IMR-90 (cell line): Measurements from ENCODE around the gene CAND2. TPM values are rescaled to one million over a fixed set of nuclear protein-coding genes. Genes with fewer than 3 reads are reported as not detected.

Experiments used
- ATAC-seq: fragments of 200-7000 bp; cut with Tn5 transposase; 2 replicates; pipeline ENCODE4 v1.9.1; 2020; ENCODE audit warnings: low read depth, mild to moderate bottlenecking, moderate library complexity
- BruUV-seq: library from RNA; stranded (reverse); fragments of 400-500 nt; replicated peaks from 2 replicates; lab custom pipeline; 2021; lab: Mats Ljungman, UMichigan
- CTCF ChIA-PET: fragments of 300-600 bp; formaldehyde crosslinking; extraction: SDS; loops from one replicate; lab custom pipeline; 2021; ENCODE audit warnings: antibody characterized with exemption; lab: Yijun Ruan, JAX
- POLR2A ChIA-PET: fragments of 300-600 bp; sonication (Branson Sonifier 250); formaldehyde crosslinking; loops from one replicate; lab custom pipeline; 2022; ENCODE audit warnings: antibody characterized with exemption; ENCODE audit not compliant: unreplicated experiment; lab: Charles Lee
- DNase-seq: peaks from one replicate; pipeline ENCODE4 v3.0.0; 2013
- H2AFZ ChIP-seq: replicated peaks from 2 replicates; pipeline ENCODE3; 2013; ENCODE audit warnings: low read length, mild to moderate bottlenecking; ENCODE audit not compliant: poor library complexity
- H2AK5ac ChIP-seq: 2 replicates; pipeline ENCODE4 v1.6.1; 2013; ENCODE audit warnings: low read depth, low read length, inconsistent platforms
- H2AK9ac ChIP-seq: replicated peaks from 2 replicates; pipeline ENCODE3; 2013; ENCODE audit warnings: mild to moderate bottlenecking, low read depth, low read length, moderate library complexity; ENCODE audit not compliant: poor library complexity
- H2BK120ac ChIP-seq: 2 replicates; pipeline ENCODE4 v1.6.1; 2013; ENCODE audit warnings: low read depth, low read length, inconsistent platforms
- H2BK15ac ChIP-seq: 3 replicates; pipeline ENCODE4 v1.6.1; 2013; ENCODE audit warnings: low read depth, low read length, inconsistent platforms
- H2BK20ac ChIP-seq: 2 replicates; pipeline ENCODE4 v1.6.1; 2013; ENCODE audit warnings: low read depth, mild to moderate bottlenecking, inconsistent platforms, low read length, moderate library complexity
- H2BK5ac ChIP-seq: 2 replicates; pipeline ENCODE4 v1.6.1; 2013; ENCODE audit warnings: mild to moderate bottlenecking, low read depth, low read length, inconsistent platforms; ENCODE audit not compliant: poor library complexity, severe bottlenecking
- H3K14ac ChIP-seq: replicated peaks from 2 replicates; pipeline ENCODE4 v1.6.1; 2013; ENCODE audit warnings: low read depth, low read length, inconsistent platforms
- H3K18ac ChIP-seq: 2 replicates; pipeline ENCODE4 v1.6.1; 2013; ENCODE audit warnings: low read depth, low read length, control low read depth
- H3K23ac ChIP-seq: 2 replicates; pipeline ENCODE4 v1.6.1; 2013; ENCODE audit warnings: low read depth, low read length, inconsistent platforms
- H3K27ac ChIP-seq: 2 replicates; pipeline ENCODE4 v1.5.1; 2013; ENCODE audit warnings: mild to moderate bottlenecking, control low read depth, low read length; ENCODE audit not compliant: insufficient read depth
- H3K27me3 ChIP-seq: 2 replicates; pipeline ENCODE4 v1.6.1; 2013; ENCODE audit warnings: low read length; ENCODE audit not compliant: control insufficient read depth, insufficient read depth
- H3K36me3 ChIP-seq: 2 replicates; pipeline ENCODE4 v1.6.1; 2013; ENCODE audit warnings: low read length, mixed read lengths; ENCODE audit not compliant: control insufficient read depth, insufficient read depth
- H3K4ac ChIP-seq: 2 replicates; pipeline ENCODE4 v1.6.1; 2013; ENCODE audit warnings: low read depth, low read length, inconsistent platforms
- H3K4me1 ChIP-seq: 2 replicates; pipeline ENCODE4 v1.6.1; 2013; ENCODE audit warnings: low read length, mixed read lengths; ENCODE audit not compliant: control insufficient read depth, insufficient read depth
- H3K4me2 ChIP-seq: 2 replicates; pipeline ENCODE4 v1.6.1; 2013; ENCODE audit warnings: low read depth, mild to moderate bottlenecking, control low read depth, low read length, moderate library complexity
- H3K4me3 ChIP-seq: 2 replicates; pipeline ENCODE4 v1.5.1; 2013; ENCODE audit warnings: low read depth, mild to moderate bottlenecking, control low read depth, low read length, moderate library complexity; ENCODE audit not compliant: insufficient read depth
- H3K56ac ChIP-seq: 2 replicates; pipeline ENCODE4 v1.6.1; 2013; ENCODE audit warnings: low read length, inconsistent platforms; ENCODE audit not compliant: insufficient read depth; ENCODE audit errors: extremely low read depth
- H3K79me1 ChIP-seq, 2 experiments: 2 replicates each; pipeline ENCODE4 v1.6.1; 2013; ENCODE audit warnings: low read length in 2 of 2, inconsistent platforms in 1 of 2, low read depth in 1 of 2
- H3K9ac ChIP-seq: 2 replicates; pipeline ENCODE4 v1.6.1; 2013; ENCODE audit warnings: low read depth, low read length, control low read depth
- H3K9me1 ChIP-seq: 2 replicates; pipeline ENCODE4 v1.6.1; 2013; ENCODE audit warnings: low read length, inconsistent platforms; ENCODE audit not compliant: insufficient read depth
- H3K9me3 ChIP-seq: 2 replicates; pipeline ENCODE4 v1.6.1; 2013; ENCODE audit warnings: low read length; ENCODE audit not compliant: control insufficient read depth, insufficient read depth
- H4K20me1 ChIP-seq: 2 replicates; pipeline ENCODE4 v1.6.1; 2013; ENCODE audit warnings: low read length, inconsistent platforms; ENCODE audit not compliant: insufficient read depth
- H4K5ac ChIP-seq: 2 replicates; pipeline ENCODE4 v1.6.1; 2013; ENCODE audit warnings: mild to moderate bottlenecking, low read depth, low read length, control low read depth
- H4K8ac ChIP-seq, 2 experiments: 2 replicates each; pipeline ENCODE4 v1.6.1; 2013; ENCODE audit warnings: low read depth in 2 of 2, low read length in 2 of 2, control low read depth in 1 of 2, inconsistent platforms in 1 of 2
- H4K91ac ChIP-seq: 2 replicates; pipeline ENCODE4 v1.6.1; 2013; ENCODE audit warnings: low read depth, low read length, inconsistent platforms; ENCODE audit not compliant: insufficient read depth
- BHLHE40 ChIP-seq: fragments of 150-350 bp; IDR thresholded peaks from 2 replicates; pipeline ENCODE4 v1.6.1; 2016; ENCODE audit warnings: mild to moderate bottlenecking, low read depth, low read length
- CEBPB ChIP-seq: IDR thresholded peaks from 2 replicates; pipeline ENCODE4 v1.6.1; 2012; ENCODE audit warnings: low read depth, low read length, improper control_type of control experiment
- CHD1 ChIP-seq: IDR thresholded peaks from 2 replicates; pipeline ENCODE4 v1.6.1; 2012; ENCODE audit warnings: low read depth, low read length, improper control_type of control experiment
- MAFK ChIP-seq: IDR thresholded peaks from 2 replicates; pipeline ENCODE4 v1.6.1; 2012; ENCODE audit warnings: low read depth, low read length, improper control_type of control experiment
- MAZ ChIP-seq: IDR thresholded peaks from 2 replicates; pipeline ENCODE4 v1.6.1; 2012; ENCODE audit warnings: low read depth, mild to moderate bottlenecking, low read length, improper control_type of control experiment, moderate library complexity, borderline replicate concordance
- MXI1 ChIP-seq: IDR thresholded peaks from 2 replicates; pipeline ENCODE4 v1.6.1; 2012; ENCODE audit warnings: low read depth, mild to moderate bottlenecking, low read length, moderate library complexity, borderline replicate concordance
- NFE2L2 ChIP-seq: fragments of 150-350 bp; IDR thresholded peaks from 2 replicates; pipeline ENCODE4 v1.6.1; 2016; ENCODE audit warnings: low read depth, mild to moderate bottlenecking, low read length
- POLR2A ChIP-seq: IDR thresholded peaks from 2 replicates; pipeline ENCODE4 v1.6.1; 2012; ENCODE audit warnings: mild to moderate bottlenecking, low read depth, low read length
- RAD21 ChIP-seq: IDR thresholded peaks from 2 replicates; pipeline ENCODE4 v1.6.1; 2012; ENCODE audit warnings: low read length, improper control_type of control experiment
- RCOR1 ChIP-seq: IDR thresholded peaks from 2 replicates; pipeline ENCODE4 v1.6.1; 2012; ENCODE audit warnings: mild to moderate bottlenecking, low read length, improper control_type of control experiment; ENCODE audit not compliant: insufficient replicate concordance
- RFX5 ChIP-seq: IDR thresholded peaks from 2 replicates; pipeline ENCODE4 v1.8.0; 2012; ENCODE audit warnings: low read depth, mild to moderate bottlenecking, low read length, moderate library complexity
- SMC3 ChIP-seq: fragments of 150-350 bp; IDR thresholded peaks from 2 replicates; pipeline ENCODE4 v1.6.1; 2016; ENCODE audit warnings: low read depth, mild to moderate bottlenecking, antibody characterized with exemption, low read length, moderate library complexity
- WGBS, 2 experiments: methylation state at CpG; one replicate each; pipeline versions ENCODE4 v1.1.5 to v1.1.7; 2013; ENCODE audit warnings: missing lambda C conversion rate in 2 of 2; ENCODE audit not compliant: insufficient read length in 1 of 2; ENCODE audit errors: extremely low coverage in 2 of 2; 5-methylcytosine and 5-hydroxymethylcytosine counted together
- dilution Hi-C: fragments of 300-500 bp; cut with HindIII; formaldehyde crosslinking; loops from one replicate; pipeline ENCODE4 v1.14.3; 2018; ENCODE audit warnings: low sequenced_read_pairs; ENCODE audit not compliant: unreplicated experiment
- in situ Hi-C: fragments of 300-500 bp; cut with MboI; formaldehyde crosslinking; loops from 3 replicates; pipeline ENCODE4 v1.14.3; 2019; ENCODE audit warnings: low sequenced_read_pairs, inconsistent platforms, mixed read lengths
- intact Hi-C: fragments of 100-400 bp; cut with micrococcal nuclease; formaldehyde crosslinking; loops from 2 replicates; pipeline ENCODE4 v1.10.0; 2022
- polyA plus RNA-seq, 3 experiments: library from polyadenylated mRNA; depleted of rRNA; stranded (reverse); fragments of >200 nt; gene quantifications; 2 replicates each; pipeline ENCODE4 v1.2.3, GENCODE V29; 2012; ENCODE audit warnings: low replicate concordance in 1 of 3
- total RNA-seq: library from RNA; depleted of rRNA; stranded (reverse); fragments of >200 nt; gene quantifications from 2 replicates; pipeline ENCODE4 v1.2.3, GENCODE V29; 2012
- TF ChIP-seq, protein P1 (sequence below): fragments of 150-350 bp; IDR thresholded peaks from 2 replicates; pipeline ENCODE4 v1.6.1; 2016; ENCODE audit warnings: low read depth, mild to moderate bottlenecking, low read length, moderate library complexity, borderline replicate concordance
- TF ChIP-seq, protein P2 (sequence below): fragments of 150-350 bp; IDR thresholded peaks from 2 replicates; pipeline ENCODE4 v1.6.1; 2017; ENCODE audit warnings: mild to moderate bottlenecking, antibody characterized with exemption, low read length, low read depth

The CAND2 gene
- total and polyA plus RNA-seq, 2 of the 4 experiments (the other 2 are of a cell fraction): 2.9 to 4.9 TPM

DNA sequence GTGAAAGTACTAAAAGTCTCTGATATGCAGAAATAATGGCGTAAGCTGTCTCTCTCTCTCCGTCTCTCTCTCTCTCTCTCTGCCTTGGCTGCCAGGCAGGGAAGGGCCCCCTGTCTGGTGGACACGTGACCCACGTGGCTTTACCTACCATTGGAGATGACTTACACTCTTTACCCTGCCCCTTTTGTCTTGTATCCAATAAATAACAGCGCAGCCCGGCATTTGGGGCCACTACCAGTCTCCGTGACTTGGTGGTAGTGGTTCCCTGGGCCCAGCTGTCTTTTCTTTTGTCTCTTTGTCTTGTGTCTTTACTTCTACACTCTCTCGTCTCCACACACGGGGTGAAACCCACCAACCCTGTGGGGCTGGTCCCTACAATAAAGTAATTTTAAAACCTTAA lies 25.2 kb upstream of the CAND2 start:
- Histone ChIP-seq H3K56ac (no peak overlapping the region), H2BK15ac (no peak overlapping the region), H2BK20ac (no peak overlapping the region), H3K18ac (no peak overlapping the region), H3K4me2 (no peak overlapping the region), H3K4me1 (peaks cover 3% of the 10 kb centered on the region; the same call in 1 of the 2 replicates), H2BK5ac (no peak overlapping the region), H3K9ac (no peak overlapping the region), H4K8ac (no peak overlapping the region), H4K20me1 (no peaks in the 10 kb centered on the region), H4K91ac (no peak overlapping the region), H2AFZ (no peak overlapping the region), H3K27ac (no peak overlapping the region), H3K9me1 (0 out of 2 replicates have a peak, but pooled peaks cover 2% of the 10 kb centered on the region), H3K79me1 (no peaks in the 10 kb centered on the region), H2AK5ac (no peak overlapping the region), H3K14ac (no peak overlapping the region), H3K9me3 (peaks cover 2% of the 10 kb centered on the region; the same call in 1 of the 2 replicates), H4K5ac (no peak overlapping the region), H3K4ac (no peak overlapping the region), H3K23ac (no peak overlapping the region), H2AK9ac (no peak overlapping the region), H2BK120ac (no peak overlapping the region), H3K4me3 (no peak overlapping the region), H3K27me3 (peaks cover 10% of the 10 kb centered on the region), H3K36me3 (no peaks in the 10 kb centered on the region)
- BruUV-seq: no TSS peak
- ATAC-seq: no peak
- intact Hi-C loops (no loop called here), in situ Hi-C loops (no loop called here), dilution Hi-C loops (no loop called here)
- CTCF ChIA-PET: no interaction called here
- no CpG with 5 or more reads among the region's 9 CpGs for WGBS, 2 experiments
- POLR2A ChIA-PET: no interaction called here
- DNase-seq: no peak
- TF ChIP-seq CHD1 (no peak), RAD21 (no peak), MAZ (no peak), MXI1 (no peak), MAFK (no peak), RFX5 (no peak), CEBPB (no peak), BHLHE40 (no peak), RCOR1 (no peak), NFE2L2 (no peak), POLR2A (no peak), SMC3 (no peak)
- TF ChIP-seq, protein P1, sequence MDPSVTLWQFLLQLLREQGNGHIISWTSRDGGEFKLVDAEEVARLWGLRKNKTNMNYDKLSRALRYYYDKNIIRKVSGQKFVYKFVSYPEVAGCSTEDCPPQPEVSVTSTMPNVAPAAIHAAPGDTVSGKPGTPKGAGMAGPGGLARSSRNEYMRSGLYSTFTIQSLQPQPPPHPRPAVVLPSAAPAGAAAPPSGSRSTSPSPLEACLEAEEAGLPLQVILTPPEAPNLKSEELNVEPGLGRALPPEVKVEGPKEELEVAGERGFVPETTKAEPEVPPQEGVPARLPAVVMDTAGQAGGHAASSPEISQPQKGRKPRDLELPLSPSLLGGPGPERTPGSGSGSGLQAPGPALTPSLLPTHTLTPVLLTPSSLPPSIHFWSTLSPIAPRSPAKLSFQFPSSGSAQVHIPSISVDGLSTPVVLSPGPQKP: no peak
- TF ChIP-seq, protein P2, sequence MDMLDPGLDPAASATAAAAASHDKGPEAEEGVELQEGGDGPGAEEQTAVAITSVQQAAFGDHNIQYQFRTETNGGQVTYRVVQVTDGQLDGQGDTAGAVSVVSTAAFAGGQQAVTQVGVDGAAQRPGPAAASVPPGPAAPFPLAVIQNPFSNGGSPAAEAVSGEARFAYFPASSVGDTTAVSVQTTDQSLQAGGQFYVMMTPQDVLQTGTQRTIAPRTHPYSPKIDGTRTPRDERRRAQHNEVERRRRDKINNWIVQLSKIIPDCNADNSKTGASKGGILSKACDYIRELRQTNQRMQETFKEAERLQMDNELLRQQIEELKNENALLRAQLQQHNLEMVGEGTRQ: no peak
